Measurements from ENCODE around the gene ALS2CL.
"Not testable (repeated sequence)": the region's sequence is repeated elsewhere in the genome, so short reads cannot be mapped to it uniquely, and the experiment has no call there.

Gene ALS2CL

GRCh38 chr3:46704346-46704745 is 10.9 kb upstream of the ALS2CL start:
- not testable (repeated sequence) for DNase-seq

- DNase-seq = no peak
Measured at GRCh38 chr3:46703013-46703520, 9.6 kb upstream of the ALS2CL start.

GRCh38 chr3:46702246-46703012 is 8.9 kb upstream of the ALS2CL start:
- DNase-seq = no peak

GRCh38 chr3:46701181-46701939 is 7.9 kb upstream of the ALS2CL start, which contains the start of gene TMIE:
Gene TMIE (plus strand): TSS chr3:46701392. CDS start chr3:46701488, 96 bp downstream.
- no peak for DNase-seq

- peak; percentile 63 for DNase-seq
Measured at GRCh38 chr3:46700772-46701171, 7.3 kb upstream of the ALS2CL start.

- DNase-seq = no peak
Measured at GRCh38 chr3:46699676-46700523, 6.4 kb upstream of the ALS2CL start.

GRCh38 chr3:46695962-46696894 is 2.7 kb upstream of the ALS2CL start:
- DNase-seq = no peak

GRCh38 chr3:46695177-46695961 is 1.9 kb upstream of the ALS2CL start:
- peak; percentile 25 for DNase-seq

- DNase-seq = no peak
Measured at GRCh38 chr3:46694520-46694919, 1.0 kb upstream of the ALS2CL start.

- no peak for DNase-seq
Measured at GRCh38 chr3:46693892-46694226, 380 bp upstream of the ALS2CL start.

- no peak for DNase-seq
Measured at GRCh38 chr3:46692566-46692990, 901 bp downstream of the ALS2CL start.

- DNase-seq = peak; percentile 30
Measured at GRCh38 chr3:46690798-46691197, 2.7 kb downstream of the ALS2CL start.

- no peak for DNase-seq
Measured at GRCh38 chr3:46685446-46685845, 8.0 kb downstream of the ALS2CL start.

- DNase-seq = no peak
Measured at GRCh38 chr3:46684891-46685290, 8.6 kb downstream of the ALS2CL start.

- no peak for DNase-seq
Measured at GRCh38 chr3:46682974-46683373, 10.5 kb downstream of the ALS2CL start.

- no peak for DNase-seq
Measured at GRCh38 chr3:46681856-46682540, 11.5 kb downstream of the ALS2CL start.

- no peak for DNase-seq
Measured at GRCh38 chr3:46681387-46681786, 12.1 kb downstream of the ALS2CL start.

GRCh38 chr3:46680298-46680826 is 13.1 kb downstream of the ALS2CL start:
- no peak for DNase-seq

GRCh38 chr3:46679681-46680080 is 13.8 kb downstream of the ALS2CL start:
- DNase-seq = no peak

GRCh38 chr3:46678280-46678679 is 15.2 kb downstream of the ALS2CL start:
- no peak for DNase-seq

All from NCI-H2029 (cell line).